HG03469 (cell line): ENCODE results near the gene OR2AT4.
"Not testable (repeated sequence)": the region's sequence is repeated elsewhere in the genome, so short reads cannot be mapped to it uniquely, and the experiment has no call there.

ENCODE experiments used
- ATAC-seq: cut with Tn5 transposase; IDR thresholded peaks from one replicate; pipeline ENCODE4 v1.9.1; 2021; ENCODE audit warnings: mild to moderate bottlenecking, moderate library complexity, moderate number of reproducible peaks; ENCODE audit not compliant: unreplicated experiment

The OR2AT4 gene

GRCh38 chr11:75068993-75069392 is 27.7 kb downstream of the OR2AT4 start:
- no peak for ATAC-seq

- no peak for ATAC-seq
These were observed 28.1 kb downstream of the OR2AT4 start for GRCh38 chr11:75068559-75068958.

GRCh38 chr11:75066061-75066460 is 30.6 kb downstream of the OR2AT4 start:
- ATAC-seq, result no peak

GRCh38 chr11:75063741-75064314 is 32.8 kb downstream of the OR2AT4 start:
- ATAC-seq, result no peak

DNA sequence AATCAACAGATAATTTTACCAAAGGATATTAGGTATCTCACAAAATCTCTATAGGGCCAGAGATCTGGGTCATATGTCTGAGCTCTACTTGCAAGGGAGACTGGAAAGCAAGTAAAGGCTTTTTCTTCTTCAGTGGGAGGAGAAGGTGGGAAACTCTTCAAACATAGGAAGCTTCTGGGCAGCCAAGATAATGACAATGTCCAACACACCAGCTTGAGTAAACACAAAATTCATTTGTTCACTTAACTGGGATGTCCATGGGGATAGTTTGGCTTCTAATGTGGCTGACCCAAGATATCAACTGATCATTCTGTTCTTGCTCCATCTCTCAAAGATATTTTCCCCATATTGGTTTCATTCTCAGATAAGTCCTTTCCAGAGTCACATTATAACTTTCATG is 37.4 kb downstream of the OR2AT4 start:
- ATAC-seq, result no peak

- ATAC-seq, result no peak
These were observed 39.9 kb downstream of the OR2AT4 start for GRCh38 chr11:75056814-75057213.

- ATAC-seq, result no peak
These were observed 41.2 kb downstream of the OR2AT4 start for GRCh38 chr11:75055511-75055910.

- ATAC-seq, result no peak
These were observed 44.2 kb downstream of the OR2AT4 start for GRCh38 chr11:75052457-75052856.

- ATAC-seq, result no peak
These were observed 45.6 kb downstream of the OR2AT4 start for GRCh38 chr11:75051043-75051442.

DNA sequence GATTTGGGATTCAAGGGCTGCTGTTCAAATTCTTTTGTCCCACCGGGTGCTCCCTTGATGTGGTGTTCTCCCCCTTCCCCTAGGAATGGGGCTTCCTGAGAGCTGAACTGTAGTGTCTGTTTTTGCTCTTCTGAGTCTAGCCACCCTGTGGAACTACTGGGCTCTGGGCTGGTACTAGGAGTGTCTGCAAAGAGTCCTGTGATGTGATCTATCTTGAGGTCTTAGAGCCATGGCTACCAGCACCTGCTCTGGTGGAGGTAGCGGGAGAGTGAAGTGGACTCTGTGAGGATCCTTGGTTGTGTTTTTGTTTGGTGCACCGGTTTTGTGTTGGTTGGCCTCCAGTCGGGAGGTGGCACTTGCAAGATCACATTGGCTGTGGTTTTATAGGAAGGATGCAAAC is 46.2 kb downstream of the OR2AT4 start:
- ATAC-seq, result no peak

GRCh38 chr11:75049501-75050266 is 47.0 kb downstream of the OR2AT4 start:
- not testable (repeated sequence) for ATAC-seq

DNA sequence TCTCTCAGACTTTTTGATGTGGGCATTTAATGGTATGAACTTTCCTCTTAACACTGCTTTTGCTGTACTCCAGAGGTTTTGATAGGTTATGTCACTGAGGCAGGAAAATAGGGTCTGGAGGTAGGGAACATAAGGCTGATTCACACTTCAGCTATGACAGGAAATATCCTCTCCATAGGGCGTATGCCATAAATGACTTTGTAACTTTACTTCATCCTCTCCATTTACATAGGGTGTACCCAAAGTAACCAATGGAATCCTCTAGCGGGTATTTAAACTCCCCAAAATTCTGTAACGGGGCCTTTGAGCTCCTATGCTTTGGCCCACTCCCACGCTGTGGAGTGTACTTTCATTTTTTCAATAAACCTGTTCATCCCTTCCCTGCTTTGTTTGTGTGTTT is 49.5 kb downstream of the OR2AT4 start:
- ATAC-seq, result no peak

DNA sequence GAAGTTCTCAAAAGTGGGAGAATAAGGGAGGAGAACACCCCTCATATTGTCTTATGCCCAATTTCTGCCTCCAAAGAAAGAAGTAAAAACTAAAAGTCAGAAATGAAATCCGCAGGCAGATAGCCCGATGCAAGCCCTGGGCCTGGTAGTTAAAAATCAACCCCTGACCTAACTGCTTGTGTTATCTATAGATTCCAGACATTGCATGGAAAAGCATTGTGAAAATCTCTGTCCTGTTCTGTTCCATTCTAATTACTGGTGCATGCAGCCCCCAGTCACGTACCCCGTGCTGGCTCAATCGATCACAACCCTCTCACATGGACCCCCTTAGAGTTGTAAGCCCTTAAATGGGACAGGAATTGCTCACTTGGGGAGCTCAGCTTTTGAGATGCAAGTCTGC is 50.0 kb downstream of the OR2AT4 start:
- ATAC-seq, result not testable (repeated sequence)

- not testable (repeated sequence) for ATAC-seq
These were observed 52.1 kb downstream of the OR2AT4 start for GRCh38 chr11:75044381-75045170.

- ATAC-seq, result not testable (repeated sequence)
These were observed 54.9 kb downstream of the OR2AT4 start for GRCh38 chr11:75041821-75042220.

DNA sequence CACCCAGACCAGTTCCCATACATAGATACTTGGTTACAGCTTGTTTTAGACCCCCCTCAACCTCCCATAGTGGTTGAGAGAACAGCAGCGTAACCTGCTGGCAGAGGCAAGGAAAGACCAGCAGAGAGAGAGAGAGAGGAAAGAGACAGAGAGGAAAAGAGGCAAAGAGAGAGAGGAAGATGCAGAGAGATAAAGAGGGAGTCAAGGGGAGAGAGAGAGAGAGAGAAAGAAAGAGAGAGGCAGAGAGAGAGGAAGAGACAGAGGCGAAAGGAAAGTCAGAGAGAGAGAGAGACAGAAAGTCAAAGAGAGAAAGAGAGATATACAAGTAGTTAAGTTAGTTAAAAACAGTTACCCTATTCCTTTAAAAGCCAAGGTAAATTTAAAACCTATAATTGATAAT is 55.4 kb downstream of the OR2AT4 start:
- no peak for ATAC-seq

GRCh38 chr11:75040167-75040770 is 56.4 kb downstream of the OR2AT4 start:
- ATAC-seq, result no peak

- ATAC-seq, result no peak
These were observed 60.6 kb downstream of the OR2AT4 start for GRCh38 chr11:75035911-75036565.

GRCh38 chr11:75035256-75035655 is 61.4 kb downstream of the OR2AT4 start:
- ATAC-seq, result no peak

DNA sequence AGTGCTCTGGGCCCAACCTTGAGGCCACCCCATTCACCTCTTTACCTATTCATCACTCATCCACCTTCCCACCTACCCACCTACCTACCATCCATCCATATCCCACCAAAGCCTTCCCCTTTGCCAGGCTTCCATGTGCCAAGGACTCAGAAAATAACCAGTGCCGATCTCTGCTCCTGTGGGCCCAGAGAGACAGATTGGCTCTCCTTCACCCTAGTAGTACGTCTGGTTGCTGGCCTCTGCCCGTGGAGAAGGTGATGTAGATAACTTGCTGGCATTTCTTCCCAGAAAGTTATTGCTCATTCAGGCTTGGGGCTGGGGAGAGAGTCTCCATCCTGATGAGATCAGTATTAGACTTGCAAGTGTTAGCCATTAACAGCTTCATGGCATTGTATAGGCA is 62.8 kb downstream of the OR2AT4 start:
- no peak for ATAC-seq

DNA sequence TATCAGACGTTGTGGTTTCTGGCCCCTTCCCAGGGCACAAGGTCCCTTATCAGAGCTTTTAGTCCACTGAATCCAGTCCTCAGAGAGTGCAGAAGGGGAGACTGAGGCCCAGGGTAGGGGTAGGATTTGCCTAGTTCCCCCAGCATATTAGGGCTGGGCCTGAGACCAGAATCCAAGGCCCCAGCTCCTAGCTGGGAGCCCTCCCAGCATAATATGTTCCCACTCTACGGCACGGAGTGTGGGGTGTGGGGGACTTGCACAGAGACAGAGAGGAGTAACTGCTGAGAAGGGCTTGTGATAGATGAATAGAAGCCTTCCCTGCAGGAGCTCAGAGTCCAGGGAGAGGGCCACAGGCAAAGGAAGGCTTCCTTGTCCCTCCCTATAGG is 64.1 kb downstream of the OR2AT4 start:
- no peak for ATAC-seq
